HG02981 (cell line): ENCODE data around the gene EEF1AKMT4.

ENCODE experiments used
- ATAC-seq: cut with Tn5 transposase; IDR thresholded peaks from one replicate; pipeline ENCODE4 v1.9.1; 2021; ENCODE audit warnings: mild to moderate bottlenecking, moderate library complexity; ENCODE audit not compliant: unreplicated experiment

The EEF1AKMT4 gene

DNA sequence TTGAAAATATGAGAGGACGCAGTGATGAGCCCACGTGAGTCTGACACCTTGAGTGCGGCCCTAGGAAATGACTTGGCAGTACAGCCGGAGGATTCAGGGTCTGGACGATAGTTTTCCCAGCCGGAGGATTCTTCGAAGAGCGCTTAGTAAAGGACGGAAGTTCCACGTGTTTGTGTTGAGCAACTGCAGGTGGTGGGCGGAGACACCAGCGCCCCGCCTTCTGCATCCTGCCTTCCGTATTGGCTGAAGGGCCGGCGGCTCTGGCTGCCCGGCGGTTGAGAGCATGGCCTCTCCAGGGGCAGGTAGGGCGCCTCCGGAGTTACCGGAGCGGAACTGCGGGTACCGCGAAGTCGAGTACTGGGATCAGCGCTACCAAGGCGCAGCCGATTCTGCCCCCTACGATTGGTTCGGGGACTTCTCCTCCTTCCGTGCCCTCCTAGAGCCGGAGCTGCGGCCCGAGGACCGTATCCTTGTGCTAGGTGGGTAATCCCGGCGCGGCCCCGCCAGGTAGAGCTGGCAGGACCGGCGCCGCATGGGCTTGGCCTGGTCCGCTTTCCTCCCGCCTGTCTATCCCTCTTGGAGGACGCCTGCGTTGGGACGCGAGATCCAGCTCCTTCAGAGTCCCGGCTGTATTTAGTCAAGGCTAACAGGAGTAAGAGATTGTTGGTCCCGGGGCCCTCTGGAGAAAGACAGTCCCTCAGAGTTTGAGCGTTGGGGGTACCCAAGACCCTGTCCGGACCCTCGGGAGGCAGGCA is at the start of gene EEF1AKMT4:
Gene EEF1AKMT4, plus strand, starts transcription at position 261 of the 755 bp plus-strand sequence. Its CDS starts 23 bp downstream, at position 284.
- peak; percentile 90 for ATAC-seq

DNA sequence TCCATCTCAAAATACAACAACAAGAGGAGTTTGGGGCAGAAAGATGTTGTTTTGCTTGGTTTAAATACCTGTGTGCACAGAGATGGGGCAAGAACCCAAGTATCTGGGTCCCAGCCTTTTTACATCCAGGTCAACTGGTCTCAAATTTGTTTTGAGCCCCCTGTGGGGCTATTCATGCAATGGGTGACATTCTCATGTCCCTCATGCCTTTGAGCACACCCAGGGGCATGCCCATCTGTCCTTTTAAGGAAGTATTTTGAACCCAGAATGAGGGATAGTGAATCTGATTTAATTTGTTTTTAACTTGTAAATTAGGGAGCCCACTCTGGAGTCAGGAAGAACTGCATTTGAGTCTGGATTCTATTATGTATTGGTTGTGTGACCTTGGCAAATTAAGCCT is 48.6 kb upstream of the EEF1AKMT4 start:
- no peak for ATAC-seq

DNA sequence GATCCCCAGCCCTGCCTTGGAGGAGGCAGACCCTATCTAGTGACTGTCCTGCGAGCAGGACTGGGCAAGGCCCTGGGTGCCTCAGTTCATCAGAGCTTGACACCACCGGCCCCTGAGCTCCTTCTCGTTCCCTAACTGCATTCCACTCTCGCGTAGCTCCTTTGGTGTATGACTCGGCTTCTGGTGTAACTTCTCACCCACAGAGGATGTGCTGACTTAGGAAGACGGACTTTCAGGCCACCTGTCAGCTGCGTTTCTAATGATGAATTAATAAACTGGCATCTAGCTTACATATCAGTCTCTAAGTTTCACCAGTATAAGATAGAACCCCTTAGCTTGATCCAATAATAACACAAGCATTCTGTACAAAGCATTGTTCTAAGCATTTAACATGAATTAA is 45.9 kb upstream of the EEF1AKMT4 start:
- ATAC-seq = no peak

DNA sequence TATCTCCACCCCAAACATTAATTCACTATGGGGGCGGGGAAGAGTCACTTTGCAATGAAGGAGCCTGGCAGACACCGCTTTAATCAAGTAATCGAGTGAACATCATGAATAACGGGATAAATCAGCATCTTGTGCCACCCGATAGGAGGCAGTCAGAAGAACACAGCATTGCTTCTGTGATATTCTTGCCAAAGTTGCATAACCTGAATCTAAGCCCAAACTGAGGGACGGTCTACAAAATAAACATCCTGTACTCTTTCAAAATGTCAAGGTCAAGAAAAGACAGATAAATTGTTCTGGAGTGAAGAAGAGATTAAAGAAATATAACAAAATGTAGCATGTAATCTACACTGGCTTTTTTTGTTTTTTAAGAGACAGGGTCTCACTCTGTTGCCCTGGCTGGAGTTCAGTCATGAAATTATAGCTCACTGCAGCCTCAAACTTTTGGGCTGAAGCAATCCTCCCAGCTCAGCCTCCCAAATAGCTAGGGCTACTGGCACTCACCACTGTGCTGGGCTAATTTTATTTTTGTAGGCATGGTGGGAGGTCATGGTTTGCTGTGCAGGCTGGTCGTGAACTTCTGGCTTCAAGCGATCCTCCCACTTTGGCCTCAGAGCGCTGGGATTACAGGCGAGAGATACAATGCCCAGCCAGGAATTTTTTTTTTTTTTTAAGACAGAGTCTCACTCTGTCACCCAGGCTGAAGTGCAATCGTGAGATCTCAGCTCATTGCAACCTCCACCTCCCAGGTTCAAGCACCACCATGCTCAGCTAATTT is 40.1 kb upstream of the EEF1AKMT4 start:
- ATAC-seq = no peak

DNA sequence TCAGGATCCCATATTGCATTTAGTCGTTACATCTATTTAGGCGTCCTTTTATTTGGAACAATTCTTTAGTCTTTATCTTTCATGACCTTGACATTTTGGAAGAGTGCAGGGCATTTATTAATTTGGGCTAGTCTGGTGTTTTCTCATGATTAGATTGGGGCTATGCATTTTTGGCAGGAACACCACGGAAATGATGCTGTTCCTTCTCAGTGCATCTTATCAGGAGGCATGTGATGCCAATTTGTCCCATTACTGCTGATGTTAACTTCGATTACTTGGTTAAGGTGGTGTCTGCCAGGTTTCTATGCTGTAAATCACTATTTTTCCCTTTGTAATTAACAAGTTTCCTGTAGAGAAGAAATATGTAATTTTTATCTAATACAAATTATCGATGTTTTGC is 38.2 kb upstream of the EEF1AKMT4 start:
- no peak for ATAC-seq

DNA sequence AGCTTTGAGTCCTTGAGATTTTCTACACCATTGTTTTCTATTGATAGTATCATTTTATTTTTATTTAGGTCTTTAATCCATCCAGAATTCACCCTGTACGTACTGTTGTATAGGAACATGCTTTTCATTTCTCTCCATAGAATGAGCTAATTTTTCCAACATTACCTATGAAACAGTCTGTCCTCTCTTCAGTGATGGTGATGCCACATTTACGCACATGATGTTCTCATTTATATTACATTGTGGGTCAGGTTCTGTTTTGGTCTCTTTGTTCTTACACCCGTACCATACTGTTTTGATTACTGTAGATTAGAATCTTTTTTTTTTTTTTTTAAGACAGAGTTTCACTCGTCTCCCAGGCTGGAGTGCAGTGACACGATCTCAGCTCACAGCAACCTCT is 37.8 kb upstream of the EEF1AKMT4 start:
- no peak for ATAC-seq

DNA sequence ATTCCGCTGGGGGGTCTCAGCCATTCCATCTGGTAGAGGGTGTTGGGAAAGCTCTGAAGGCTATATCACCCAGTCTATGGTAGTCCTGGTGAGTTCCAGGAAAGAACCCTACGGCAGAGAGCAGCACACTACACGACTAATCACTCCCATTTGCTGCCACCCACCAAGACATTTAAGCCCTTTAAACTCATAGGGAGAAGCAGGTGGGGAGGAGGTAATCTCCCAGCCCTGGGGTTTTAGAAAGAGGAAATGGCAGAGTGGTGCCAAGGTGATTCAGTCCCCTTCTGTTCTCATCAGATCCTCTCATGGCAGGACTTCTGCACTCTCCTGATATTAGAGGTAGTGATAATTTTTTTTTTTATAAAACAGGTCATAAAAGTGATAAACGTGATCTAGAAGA is 30.7 kb upstream of the EEF1AKMT4 start:
- no peak for ATAC-seq

DNA sequence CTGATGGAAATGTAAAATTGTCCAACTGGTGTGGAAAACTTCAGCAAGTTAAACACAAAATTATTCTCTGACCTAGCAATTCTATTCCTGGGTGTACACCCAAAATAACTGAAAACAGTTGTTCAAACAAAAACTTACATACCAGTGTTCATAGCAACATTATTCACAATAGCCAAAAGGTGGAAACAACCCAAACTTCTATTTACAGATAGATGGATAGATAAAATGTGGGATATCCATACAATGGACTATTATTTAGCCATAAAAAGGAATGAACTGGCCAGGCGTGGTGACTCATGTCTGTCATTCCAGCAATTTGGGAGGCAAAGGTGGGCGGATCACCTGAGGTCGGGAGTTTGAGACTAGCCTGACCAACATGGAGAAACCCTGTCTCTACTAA is 27.0 kb upstream of the EEF1AKMT4 start:
- no peak for ATAC-seq

DNA sequence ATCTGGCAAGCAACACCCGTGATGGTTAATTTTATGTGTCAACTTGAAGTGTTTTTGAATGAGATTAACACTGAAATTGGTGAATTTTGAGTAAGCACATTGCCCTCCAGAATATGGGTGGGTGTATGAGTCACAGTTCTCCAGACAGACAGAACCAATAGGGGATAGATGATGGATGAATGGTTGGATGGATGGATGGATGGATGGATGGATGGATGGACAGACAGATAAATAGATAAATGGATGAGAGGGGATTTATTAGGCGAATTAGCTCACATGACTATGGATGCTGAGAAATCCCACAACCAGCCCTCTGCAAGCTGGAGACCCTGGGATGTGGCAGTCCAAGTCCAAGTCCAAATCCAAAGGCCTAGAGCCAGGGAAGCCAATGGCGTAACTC is 25.5 kb upstream of the EEF1AKMT4 start:
- no peak for ATAC-seq

DNA sequence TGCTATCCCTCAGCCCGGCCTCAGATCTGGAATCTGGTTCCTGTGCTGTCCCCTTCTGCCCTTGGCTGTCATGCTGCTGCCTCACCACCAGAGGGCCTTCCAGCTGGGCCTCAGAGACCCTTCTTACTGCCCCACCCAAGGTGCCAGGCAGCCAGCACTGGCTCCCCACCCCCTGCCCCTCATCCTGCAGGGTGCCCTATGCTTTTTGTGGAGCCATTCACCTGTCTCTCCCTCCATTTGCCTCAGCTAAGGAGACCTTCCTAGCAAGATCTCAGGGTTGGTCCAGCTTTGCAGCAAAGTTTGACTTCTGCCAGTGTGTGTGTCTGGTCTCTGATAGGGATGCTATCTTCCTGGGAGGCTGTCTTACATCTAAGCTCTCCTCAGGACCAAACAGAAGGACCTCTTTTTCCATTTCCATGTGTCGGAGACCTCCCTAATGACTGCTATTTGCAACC is 22.0 kb upstream of the EEF1AKMT4 start:
- ATAC-seq = no peak

DNA sequence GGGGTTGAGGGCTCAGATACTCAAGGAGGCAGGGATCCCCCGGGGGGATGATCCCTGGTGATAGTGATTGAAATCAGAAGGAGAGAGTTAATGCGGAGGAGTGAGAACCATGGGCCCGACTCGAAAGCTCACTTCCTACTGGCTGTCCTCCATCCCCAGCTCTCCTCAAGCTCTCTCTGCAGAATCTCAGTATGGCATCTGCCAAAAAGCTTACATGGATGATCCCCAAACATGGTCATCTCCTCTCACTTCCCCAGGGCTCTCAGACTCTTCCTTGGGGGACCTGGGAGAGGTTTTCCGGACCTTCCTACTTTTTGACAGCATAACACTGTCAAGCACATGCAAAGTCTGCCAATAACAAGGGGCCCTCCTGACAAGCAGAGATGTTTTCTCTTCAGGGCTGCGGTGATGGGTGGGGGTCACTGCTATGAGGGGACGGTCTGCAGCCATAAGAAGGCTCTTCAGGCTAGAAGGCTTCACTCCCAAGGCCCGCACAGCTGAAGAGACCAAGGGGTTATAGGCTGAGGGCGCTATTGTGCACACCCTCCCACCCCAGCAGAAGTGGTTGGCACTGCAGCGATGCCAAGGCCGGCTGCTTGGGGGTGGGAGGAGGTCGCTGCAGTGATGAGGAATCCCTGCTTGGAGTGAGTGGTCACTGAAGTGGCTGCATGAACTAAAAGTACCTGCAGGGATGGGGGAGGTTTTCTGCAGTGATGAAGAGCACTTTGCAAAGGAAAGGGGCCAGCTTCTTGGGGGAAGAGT is 20.9 kb upstream of the EEF1AKMT4 start:
- no peak for ATAC-seq

DNA sequence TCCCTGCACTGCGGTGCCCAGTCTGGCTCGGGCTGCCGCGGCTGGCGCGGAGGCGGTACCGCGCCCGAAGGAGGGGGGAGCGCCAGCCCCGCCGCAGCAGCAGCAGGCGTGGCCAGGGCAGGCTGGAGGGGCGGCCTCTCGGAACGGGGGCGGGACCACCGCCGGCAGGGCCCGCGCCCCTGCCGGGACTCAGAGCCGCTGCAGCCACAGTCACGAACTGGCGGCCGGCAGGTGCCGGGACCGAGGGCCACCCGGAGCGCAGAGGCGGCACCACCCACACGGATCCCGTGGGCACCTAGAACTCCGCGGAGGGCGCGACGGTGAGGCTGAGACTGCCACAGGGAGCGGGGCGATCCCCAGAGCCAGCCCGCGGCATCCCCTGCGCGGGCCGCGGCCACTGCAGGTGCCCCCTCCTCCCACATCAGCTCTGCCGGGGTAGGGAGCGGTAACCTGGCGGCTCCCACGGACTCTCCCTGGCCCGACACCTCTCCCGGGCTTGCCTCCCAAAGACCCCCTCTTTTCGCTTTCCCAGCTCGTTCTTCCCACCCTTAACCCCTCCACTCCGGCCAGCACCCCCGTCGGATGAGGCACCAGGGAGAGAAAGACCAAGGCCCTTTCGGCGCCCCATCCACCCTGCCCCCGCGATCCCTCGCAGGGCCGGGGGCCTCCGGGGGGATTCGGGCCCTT is 19.9 kb upstream of the EEF1AKMT4 start, which contains the start of gene VWA5B2:
Gene VWA5B2, plus strand, starts transcription at position 192 of the 687 bp plus-strand sequence. CDS start 944 bp downstream, outside the sequence.
- peak; percentile 79 for ATAC-seq

DNA sequence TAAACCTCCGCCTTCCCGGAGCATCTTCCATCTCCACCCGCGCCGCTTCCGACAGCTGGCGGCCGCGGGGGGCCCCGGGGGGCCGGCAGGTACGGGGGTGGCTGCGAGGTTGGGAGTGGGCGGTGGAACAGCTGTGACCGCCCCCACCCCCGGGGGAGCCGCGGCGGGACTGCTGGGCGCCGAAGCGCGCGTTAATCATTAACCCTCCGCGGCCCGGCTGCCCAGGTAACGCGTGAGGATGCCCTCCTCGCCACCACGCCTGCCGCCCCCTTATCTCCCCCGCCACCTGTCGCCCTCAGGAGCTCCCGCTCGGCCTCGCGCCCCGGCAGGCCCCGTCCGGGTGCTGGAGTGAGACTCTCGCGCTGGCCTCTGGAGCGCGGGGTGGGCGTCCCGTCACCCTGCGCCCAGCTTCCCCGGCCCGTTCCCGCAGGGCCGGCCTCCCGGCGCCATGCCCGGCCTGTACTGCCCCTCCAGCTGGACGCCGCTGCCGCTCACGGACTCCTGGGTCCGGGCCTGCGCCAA is 19.3 kb upstream of the EEF1AKMT4 start:
- ATAC-seq = no peak

DNA sequence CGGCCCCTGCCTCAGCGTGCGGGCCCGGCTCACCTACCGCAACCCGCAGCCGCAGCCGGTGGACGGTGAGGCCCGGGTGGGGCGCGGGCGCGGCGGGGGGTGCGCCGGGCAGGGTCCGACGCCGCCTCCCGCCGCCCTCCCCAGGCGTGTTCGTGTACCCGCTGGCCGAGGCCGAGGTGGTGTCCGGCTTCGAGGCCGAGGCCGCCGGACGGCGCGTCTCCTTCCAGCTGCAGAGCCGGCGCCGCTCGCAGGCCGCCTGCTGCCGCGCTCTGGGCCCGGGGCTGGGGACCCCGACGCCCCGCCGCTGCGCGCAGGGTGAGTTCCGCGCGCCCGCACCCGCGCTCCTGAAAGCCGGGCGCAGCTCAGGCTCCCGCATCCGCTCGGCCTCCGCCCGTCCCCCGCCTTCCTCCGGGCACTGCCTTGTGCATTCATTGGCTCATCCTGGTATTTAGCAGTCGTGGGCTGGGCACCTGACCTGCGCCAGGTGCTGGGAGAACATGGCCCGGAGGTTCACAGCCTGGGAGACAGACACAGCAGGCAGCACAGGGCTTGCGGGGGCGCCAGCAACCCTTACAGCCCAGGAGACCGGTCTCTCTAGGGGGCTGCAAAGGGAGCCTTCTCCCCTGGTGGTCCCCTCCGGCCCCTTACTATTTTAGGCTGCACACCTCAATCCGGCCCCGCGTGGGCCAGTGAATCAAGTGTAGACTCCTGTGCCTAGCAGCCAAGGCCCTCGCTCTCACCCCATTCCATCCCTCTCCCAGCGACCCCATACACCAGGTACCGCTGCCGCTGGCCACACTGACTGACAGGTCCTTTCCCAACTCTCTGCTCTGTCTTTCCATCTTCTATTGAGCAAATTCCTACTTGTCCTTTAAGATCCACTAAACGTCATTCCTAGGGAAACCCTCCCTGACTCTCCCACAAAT is 18.6 kb upstream of the EEF1AKMT4 start:
- ATAC-seq = no peak

DNA sequence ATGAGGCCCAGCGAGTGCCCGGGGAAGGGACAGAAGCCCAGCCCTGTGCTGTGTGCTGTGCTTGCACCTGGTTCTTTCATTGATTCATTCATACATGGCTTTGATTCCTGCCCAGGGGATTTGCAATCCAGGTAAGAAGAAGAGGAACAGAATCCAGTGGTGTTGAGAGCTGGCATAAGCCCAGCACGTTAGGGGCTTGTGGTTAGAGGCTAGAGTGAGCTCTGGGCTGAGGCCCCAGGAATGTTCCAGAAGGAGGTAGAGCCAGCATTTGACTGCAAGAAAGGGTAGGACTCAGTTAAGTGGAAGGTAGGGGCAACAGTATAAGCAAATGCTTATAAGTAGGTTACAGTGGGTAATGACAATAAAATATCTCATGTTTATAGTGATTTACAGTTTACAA is 17.8 kb upstream of the EEF1AKMT4 start:
- ATAC-seq = no peak

DNA sequence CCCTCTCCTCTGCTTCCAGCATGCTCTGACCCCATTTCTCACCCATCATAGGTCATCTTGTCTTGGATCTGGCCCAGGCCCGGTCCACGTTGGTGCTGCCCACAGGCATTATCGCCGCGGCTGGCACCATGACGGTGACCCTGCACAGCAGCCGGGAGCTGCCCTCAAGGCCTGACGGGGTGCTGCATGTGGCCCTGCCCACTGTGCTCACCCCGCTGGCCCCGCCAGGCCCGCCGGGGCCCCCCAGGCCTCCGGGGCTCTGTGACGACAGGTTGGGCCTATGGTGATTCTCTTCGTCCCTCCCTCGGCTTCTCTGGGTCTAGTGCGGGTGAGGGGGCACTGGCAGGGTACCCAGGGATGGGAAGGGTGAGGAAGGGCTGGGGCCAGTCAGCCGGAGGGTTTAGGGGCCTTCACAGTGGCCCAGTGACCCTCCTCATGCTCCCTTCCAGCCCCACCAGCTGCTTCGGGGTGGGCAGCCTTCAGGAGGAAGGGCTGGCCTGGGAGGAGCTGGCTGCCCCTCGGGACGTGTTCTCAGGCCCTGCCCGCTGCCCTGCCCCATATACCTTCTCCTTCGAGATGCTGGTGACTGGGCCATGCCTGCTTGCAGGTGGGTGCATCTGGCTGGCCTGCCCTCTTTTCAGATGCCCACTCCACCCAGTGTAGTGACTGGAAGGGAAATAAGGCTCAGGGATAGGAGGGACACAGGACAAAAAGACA is 16.2 kb upstream of the EEF1AKMT4 start:
- no peak for ATAC-seq

DNA sequence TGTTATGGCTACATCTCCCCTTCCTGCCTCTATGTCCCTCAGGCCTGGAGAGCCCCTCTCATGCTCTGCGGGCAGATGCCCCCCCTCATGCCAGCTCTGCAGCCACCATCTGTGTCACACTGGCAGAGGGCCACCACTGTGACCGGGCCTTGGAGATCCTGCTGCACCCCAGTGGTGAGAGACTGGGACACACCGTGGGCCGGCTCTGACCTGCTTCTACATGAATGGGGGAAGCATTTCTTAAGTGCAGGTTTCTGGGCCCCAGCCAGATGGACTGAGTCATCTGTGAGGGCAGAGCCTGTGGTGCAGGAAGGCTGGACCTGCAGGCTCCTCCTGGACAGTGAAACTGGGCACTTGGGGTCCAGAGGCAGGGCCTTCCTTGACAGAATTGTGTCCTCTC is 15.2 kb upstream of the EEF1AKMT4 start:
- ATAC-seq = no peak

DNA sequence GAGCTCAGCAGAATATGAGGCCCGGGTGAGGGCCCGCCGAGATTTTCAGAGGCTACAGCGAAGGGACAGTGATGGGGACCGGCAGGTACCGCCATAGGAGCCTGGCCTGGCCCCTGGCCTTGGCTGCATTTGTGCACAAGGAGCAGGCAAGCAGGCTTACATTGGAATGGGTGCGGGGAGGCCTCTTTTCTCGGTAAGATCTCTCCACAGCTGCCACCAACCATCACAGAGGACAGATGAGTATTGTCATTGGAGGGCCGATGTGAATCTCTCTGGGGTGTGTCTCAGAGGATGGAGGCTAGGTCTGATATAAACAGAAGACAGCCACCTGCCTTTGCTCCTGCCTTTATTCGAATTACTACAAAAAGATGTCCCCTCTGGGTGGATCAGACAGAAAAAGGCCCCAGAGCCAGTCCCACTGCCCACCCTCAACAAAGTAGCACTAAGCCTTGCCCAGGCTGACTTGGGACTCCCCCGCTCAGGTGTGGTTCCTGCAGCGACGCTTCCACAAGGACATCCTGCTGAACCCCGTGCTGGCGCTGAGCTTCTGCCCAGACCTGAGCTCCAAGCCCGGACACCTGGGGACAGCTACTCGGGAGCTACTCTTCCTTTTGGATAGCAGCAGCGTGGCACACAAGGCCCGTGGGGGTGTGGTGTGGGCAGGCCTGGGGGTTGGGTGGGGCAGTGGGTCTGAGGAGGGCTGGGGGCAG is 14.6 kb upstream of the EEF1AKMT4 start:
- no peak for ATAC-seq
